WI38 (cell line): Measurements from ENCODE around the gene JAM2.
"Not testable (repeated sequence)": the region's sequence is repeated elsewhere in the genome, so short reads cannot be mapped to it uniquely, and the experiment has no call there.

Experiments used
- H3K4me3 ChIP-seq: 2 replicates; pipeline ENCODE4 v1.5.1; 2011; ENCODE audit warnings: low read depth, mild to moderate bottlenecking, control low read depth, low read length
- CTCF ChIP-seq: IDR thresholded peaks from 2 replicates; pipeline ENCODE4 v1.5.1; 2012; ENCODE audit warnings: low read depth, mild to moderate bottlenecking, control low read depth, low read length

The JAM2 gene

DNA sequence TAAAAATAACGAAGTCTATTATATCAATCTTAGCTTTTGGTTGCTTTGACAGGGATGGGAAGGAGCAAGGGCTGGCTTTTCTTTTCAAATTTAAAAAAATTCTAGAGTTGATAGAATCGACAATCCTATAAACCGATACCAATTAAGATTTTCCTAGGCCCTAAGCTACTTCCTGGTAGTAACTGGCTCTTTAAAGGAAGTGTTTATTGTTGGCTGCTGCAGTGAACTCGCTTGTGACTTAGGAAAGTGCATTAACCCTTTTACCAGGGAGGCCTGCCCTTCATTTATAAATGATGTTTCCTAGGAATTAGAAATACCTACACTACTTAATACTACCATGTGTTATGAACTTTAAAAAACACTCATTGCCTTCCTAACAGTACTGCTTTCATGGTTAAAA, 62.5 kb downstream of the JAM2 start:
- TF ChIP-seq CTCF: no peak
- no peak overlapping the region for H3K4me3 ChIP-seq

DNA sequence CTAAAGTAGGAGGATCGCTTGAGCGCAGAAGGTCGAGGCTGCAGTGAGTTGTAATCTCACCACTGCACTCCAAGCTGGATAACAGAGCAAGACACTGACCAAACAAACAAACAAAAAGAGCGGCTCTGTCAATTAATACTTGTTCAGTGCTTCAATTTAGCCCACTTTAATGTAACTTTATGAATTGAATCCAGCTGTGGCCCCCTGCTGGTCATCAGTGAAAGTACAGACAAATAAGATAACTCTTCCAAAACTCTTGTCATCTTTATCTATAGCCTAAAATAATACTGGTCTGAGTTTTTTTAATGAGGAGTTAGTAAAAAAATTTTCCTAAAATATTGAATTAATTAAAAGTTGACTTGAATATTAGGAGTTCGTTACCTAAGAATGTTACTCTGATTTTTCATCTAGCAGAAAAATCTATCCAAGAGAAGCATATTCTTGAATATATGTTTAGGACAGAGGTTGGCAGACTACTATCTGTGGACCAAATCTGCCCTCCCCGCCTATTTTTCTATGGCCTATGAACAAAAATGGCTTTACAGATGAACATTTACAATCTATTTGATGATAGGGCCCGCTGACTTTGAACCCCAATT, 69.5 kb downstream of the JAM2 start:
- no peak overlapping the region for H3K4me3 ChIP-seq

GRCh38 chr21:25709684-25710265, 70.7 kb downstream of the JAM2 start:
- no peak for TF ChIP-seq CTCF

More for the DNA sequence above, 69.5 kb downstream of the JAM2 start:
- peak; percentile 50 for TF ChIP-seq CTCF

DNA sequence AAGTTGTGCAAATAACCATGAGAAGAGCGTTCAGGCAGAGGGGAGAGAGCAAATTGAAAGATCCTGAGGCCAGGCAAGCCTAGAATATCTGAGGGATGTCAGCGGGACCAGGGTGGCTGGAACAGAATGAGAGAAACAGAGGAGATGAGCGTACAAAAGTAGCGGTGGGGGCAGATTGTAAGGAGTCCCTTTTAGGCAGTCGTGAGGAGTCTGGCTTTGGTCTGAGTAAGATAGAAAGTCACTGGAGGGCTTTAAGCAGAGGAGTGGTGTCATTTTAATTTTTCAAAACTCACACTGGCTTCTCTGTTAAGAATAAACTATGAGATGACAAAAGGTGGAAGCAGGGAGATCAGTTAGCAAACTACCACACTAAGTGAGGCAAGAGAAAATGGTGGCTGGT, 71.5 kb downstream of the JAM2 start:
- H3K4me3 ChIP-seq: no peak overlapping the region
- no peak for TF ChIP-seq CTCF

More at GRCh38 chr21:25709684-25710265, 70.7 kb downstream of the JAM2 start:
- no peak overlapping the region for H3K4me3 ChIP-seq

- H3K4me3 ChIP-seq: not testable (repeated sequence)
Observed at GRCh38 chr21:25714066-25714465, 75.0 kb downstream of the JAM2 start.

GRCh38 chr21:25717491-25718147, 78.6 kb downstream of the JAM2 start:
- H3K4me3 ChIP-seq: no peak overlapping the region
- TF ChIP-seq CTCF: no peak

DNA sequence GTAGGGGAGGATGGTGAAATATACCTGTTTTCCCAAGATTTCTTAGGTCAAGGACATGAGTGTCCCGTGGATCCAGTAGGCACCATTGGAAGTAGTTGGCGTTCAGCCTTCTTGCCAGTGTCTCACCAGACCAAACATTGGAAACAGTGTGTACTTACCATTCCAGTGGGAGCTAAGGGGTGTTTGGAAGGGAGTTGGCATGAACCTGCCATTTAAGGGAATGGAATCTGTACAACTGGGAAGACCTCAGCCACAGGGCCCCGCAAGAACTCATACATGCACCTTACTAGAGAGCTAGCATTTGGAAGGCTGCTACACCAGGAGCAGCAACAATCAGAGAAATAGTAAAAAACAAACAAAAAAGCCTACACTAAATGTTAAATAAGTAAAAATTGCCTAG, 82.9 kb downstream of the JAM2 start:
- H3K4me3 ChIP-seq: no peak overlapping the region
- TF ChIP-seq CTCF: no peak
